Left ventricle myocardium superior (tissue), 1 donor: Measurements from ENCODE around the gene LGR6. TPM values are rescaled to one million over a fixed set of nuclear protein-coding genes. Genes with fewer than 3 reads are reported as not detected.
"Not testable (repeated sequence)": the region's sequence is repeated elsewhere in the genome, so short reads cannot be mapped to it uniquely, and the experiment has no call there.

ENCODE experiments used
- ATAC-seq: fragments of 200-7000 bp; cut with Tn5 transposase; one replicate; pipeline ENCODE4 v1.9.1; 2020; ENCODE audit warnings: mild to moderate bottlenecking, moderate library complexity
- DNase-seq: peaks from one replicate; pipeline ENCODE4 v3.0.0-alpha.2; 2020
- intact Hi-C: fragments of 100-400 bp; cut with micrococcal nuclease; formaldehyde crosslinking; loops from one replicate; pipeline ENCODE4 v1.11.0; 2022
- total RNA-seq: library from RNA; stranded (reverse); fragmentation: NEBNext Ultra II Directional; extraction: Animal tissue kit (Norgen Biotek cat#: 25700); gene quantifications from one replicate; pipeline ENCODE4 v1.2.1, GENCODE V29; 2021
- donor health status: DM: no; HTN: yes; CAD: no; lungs with severe emphysema.

LGR6 gene
- total RNA-seq, 1 donor from 2014 or later = 2.9 TPM

DNA sequence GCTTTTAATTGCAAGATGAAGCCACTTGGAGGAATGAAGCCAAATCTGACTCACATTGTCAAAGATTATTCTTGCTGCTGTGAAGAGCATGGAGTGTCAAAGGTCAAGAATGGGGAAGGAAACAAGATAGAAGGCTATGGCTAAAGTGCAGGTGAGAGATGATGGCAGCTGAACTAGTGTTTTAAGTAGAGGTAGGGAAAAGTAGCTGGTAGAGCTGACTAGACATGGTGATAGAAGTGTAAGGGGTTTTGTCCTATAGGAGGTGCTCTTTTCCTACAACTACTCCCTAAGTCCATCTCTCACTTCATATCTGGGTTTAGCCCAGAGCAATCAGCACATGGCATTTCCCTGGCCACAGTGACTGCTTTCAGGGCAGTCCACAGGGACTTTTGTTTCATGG, 136.3 kb downstream of the LGR6 start:
- intact Hi-C loops = no loop called here
- ATAC-seq (peak; percentile 55), DNase-seq (no peak)

DNA sequence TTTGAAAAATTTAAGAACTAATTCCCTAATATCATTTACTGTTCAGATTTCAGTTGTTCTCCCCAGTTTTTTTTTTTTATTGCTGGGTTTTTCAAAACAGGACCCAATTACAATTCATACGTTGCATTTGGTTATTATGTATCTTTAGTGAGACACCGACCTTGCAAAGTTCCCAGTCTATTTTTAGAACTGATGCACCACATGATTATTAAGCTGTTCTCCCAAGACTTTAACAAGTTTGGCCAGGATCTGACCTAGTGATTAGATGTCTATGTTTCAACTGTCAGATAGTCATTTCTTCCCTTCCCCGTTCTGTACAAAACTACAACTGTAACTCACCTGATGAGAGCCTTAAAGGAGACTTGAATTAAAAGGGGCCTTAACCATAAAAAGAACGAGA, 140.3 kb downstream of the LGR6 start:
- intact Hi-C loops = no loop called here
- DNase-seq = no peak
- ATAC-seq = no peak

DNA sequence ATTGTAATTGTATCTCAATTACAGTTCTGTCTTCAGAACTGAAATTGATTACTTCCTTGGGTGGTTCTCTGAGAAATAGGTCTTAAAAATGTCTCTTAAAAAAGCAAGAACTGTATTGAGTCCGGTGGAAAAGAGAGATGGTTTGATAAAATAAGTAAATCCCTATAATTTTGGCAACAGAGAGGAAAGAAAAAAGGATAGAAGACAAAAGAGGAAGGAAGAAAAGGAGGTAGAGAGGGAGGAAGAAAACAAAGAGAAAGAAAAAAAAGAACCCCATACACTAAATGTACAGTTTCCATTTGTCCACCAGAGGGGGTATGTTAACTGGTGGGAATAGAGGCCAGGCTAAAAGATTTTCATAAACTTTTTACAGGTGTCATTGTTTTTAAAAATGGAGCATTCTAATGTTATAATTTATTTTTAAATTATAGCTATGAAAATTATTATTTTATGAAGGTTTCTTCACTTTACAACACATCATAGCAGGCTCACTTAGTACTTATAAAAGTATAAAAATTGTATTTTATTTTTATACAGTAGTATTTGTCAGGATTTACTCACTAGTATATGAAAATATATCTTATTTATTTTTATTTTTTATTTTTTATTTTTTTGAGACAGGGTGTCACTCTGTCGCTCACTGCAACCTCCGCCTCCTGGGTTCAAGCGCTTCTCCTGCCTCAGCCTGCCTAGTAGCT, 150.2 kb downstream of the LGR6 start:
- DNase-seq = no peak
- intact Hi-C loops = no loop called here

DNA sequence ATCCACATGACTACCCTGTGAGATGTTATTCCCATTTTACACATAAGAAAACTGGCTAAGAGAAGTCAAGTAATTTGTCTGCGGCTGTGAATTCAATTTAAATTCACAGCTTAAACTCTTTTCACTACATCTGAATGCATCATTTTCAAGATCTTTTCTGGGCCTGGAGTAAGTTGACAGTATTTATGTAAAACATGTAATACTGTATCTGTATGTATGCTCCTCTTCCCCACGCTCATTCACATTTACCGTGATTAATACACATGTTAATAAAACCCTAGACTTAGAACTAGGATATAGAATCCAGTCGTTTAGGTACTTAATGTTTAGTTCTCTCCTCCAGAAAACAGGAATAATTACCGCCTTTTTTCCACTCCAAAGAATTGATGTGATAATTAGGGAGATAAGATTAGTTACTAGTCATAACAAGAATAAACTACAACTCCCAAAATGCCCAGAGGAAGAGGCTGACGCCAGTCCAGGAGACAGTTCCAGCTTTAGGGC, 154.5 kb downstream of the LGR6 start:
- ATAC-seq (no peak), DNase-seq (no peak)
- intact Hi-C loops = no loop called here

More for the DNA sequence above, 150.2 kb downstream of the LGR6 start:
- no peak for ATAC-seq

DNA sequence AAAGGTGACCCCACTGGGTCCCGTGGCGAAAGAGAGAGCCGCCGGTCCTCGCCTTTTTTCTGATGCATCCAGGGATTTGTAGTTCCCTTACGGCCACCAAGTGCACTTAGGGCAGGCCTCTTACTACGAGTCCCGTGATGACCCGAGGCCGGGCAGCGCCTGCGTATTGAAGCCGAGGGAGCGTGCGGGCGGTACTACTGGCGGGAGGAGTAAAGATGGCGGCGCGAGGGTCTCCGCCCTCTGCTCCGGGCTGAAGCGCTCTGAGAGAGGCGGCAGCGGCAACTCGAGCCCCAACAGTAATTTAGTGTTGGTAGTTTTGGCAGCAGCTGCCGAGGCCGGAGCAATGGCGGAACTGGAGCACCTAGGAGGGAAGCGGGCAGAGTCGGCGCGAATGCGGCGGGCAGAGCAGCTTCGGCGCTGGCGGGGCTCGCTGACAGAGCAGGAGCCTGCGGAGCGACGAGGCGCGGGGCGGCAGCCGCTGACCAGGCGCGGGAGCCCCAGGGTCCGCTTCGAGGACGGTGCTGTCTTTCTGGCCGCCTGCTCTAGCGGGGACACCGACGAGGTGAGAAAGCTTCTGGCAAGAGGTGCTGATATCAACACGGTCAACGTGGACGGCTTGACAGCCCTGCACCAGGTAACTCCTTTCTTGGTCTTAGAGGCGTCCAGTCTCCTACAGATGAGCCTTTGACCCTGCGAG, 155.1 kb downstream of the LGR6 start, which contains the start of gene PPP1R12B:
TSS of gene PPP1R12B (plus strand) at position 191 of the 697 bp plus-strand sequence. CDS start at position 344, 153 bp downstream.
- ATAC-seq (peak; percentile 98), DNase-seq (peak; percentile 98)
- intact Hi-C loops = no loop called here

DNA sequence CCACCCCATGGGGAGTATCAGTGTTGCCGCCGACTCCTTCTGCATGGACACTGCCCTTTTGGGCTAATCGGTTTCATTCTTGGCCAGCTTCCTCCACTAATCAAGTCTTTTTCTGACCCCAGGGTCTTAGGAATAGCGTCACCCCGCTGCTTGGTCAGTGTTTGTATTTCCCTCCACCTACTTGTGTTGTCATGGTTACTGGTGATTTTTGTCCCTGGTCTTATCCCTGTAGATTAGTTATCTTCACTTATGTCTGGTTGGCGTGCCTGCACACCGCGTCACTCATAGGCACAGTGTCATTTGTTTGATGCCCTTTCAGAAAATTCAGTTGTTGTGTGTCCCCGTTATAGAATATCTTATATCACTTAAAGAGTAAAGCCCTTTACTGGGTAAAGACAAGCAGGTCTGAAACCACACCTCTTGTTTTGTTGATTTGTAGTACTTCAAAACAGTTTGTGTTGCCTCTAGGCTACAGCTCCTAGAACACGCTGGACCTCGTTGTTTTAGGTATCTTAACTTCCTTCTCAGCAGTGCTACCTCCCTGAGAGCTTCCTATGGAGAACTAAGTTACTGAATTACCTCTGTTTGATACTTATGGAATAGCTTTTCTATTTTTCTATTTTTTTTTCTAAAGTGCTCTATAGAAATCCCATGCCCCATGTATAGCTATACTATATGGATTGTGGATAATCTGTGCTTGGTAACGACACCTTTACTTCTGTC, 155.8 kb downstream of the LGR6 start:
- intact Hi-C loops = no loop called here
- ATAC-seq = peak; percentile 7
- no peak for DNase-seq

DNA sequence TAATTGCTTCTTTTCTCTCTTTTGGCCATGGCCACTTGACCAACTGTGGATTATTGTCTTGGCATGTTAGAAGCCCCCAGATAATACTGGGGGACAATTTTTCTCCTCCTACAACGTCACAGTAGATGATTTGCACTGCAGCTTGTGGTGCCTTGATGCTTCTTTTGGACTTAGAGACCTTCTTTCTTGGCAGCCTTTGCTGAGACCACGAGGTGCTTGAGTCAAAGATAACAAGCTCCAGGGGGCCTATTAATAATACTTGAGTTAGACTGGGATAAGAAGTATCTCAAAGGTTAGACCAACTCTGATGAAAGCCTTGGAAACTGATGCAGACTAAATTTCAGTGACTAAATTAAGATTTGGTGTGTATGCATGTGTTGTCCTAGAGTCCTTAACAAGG, 158.1 kb downstream of the LGR6 start:
- ATAC-seq (no peak), DNase-seq (no peak)
- intact Hi-C loops = loop anchor here (10.0 kb wide), 1 partner anchor 363 kb away; the partner anchor contains the start of gene SYT2

DNA sequence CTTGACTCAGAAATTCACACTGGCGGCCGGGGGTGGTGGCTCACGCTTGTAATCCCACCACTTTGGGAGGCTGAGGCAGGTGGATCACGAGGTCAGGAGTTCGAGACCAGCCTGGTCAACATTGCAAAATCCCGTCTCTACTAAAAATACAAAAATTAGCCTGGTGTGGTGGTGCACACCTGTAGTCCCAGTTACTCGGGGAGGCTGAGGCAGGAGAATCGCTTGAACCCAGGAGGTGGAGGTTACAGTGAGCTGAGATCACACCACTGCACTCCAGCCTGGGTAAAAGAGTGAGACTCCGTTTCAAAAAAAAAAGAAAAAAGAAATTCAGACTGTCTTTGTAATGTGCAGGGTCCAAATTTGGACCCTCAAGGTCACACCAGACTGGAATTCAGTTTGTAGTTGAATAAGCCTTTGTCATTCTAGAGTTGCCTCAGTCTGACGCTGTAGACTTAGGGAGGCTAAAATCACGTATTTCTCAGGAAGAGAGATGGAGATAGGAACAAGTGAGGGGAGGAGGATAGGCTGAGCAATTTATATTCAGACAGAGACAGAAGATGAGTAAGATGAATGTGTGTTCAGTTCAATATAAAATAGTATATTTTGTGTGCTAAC, 159.1 kb downstream of the LGR6 start:
- DNase-seq, ATAC-seq: not testable (repeated sequence)
- intact Hi-C loops = loop anchor here (10.0 kb wide), 1 partner anchor 362 kb away; the partner anchor contains the start of gene SYT2

DNA sequence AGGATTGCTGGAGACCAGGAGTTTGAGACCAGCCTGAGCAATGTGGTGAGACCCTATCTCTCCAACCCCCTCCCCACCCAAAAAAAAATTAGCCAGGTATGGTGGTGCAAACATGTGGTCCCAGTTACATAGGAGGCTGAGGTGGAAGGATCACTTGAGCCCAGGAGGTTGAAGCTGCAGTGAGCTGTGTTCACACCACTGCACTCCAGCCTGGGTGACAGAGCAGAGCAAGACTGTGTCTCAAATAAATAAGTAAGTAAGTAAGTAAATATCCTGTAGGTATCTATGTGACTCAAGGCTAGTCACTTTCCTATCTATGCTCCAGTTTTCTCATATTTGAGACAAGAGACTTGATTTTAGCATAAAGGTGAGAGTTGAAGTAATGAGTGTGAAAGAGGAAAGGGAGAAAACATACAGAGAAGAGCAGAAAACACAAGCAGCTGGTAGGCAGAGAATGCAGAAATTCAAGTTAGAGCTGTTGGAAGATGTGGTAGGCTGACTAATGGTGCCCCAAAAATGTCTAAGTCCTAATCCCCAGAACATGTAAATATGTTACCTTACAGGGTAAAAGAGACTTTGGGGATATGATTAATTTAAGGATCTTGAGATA, 162.4 kb downstream of the LGR6 start:
- DNase-seq (no peak), ATAC-seq (no peak)
- intact Hi-C loops = loop anchor here (10.0 kb wide), 1 partner anchor 359 kb away; the partner anchor contains the start of gene SYT2

DNA sequence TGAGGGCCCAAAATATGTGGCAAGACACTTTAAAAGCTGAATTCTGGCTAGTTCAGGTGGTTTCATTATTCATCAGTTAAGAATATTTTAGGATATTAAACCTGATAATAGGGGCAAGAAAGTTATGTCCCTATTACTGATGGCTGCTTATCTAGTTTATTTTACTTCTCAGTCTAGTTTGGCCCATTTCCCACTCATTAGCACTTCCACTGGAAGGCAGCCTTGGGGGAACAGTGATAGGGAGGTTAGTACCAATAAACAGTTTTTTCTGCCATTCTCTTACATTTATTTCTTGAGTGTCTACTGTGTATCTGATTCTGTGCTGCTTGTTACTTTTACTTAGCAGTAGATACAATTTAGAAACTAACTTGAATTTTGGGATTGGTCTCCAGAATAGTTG, 163.9 kb downstream of the LGR6 start:
- intact Hi-C loops = loop anchor here (10.0 kb wide), 1 partner anchor 357 kb away; the partner anchor contains the start of gene SYT2
- DNase-seq = no peak
- ATAC-seq = no peak

DNA sequence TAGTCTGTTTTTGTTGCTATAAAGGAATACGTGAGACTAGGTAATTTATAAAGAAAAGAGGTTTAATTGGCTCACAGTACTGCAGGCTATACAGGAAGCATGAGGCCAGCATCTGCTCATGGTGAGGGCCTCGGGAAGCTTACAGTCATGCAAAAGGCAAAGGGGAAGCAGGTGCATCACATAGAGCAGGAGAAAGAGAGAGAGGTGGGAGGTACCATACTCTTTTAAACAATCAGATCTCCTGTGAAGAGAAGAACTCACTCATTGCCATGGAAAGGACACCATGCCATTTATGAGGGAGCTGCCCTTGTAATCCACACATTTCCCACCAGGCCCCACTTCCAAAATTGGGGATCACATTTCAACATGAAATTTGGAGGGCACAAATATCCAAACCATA, 167.6 kb downstream of the LGR6 start:
- ATAC-seq = no peak
- DNase-seq = no peak
- intact Hi-C loops = no loop called here

DNA sequence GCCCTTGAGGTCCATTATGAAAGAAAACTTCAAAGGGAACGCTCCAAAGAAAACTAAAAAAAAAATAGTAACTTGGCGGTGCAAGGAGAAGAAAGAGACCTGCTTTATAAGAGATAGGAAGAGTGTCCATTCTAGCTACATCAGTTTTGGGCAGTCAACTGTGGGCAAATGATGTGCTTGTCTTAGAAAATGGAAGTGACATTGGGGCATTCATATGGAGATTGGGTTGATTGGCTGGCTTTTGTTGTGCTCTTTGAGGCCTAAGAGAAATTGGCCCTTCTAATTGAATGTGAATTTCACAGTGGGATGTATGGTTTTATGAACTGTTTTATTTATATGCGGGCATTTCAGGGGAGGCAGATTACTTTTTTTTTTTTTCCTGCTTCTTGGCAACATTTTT, 168.1 kb downstream of the LGR6 start:
- intact Hi-C loops = no loop called here
- ATAC-seq = no peak
- no peak for DNase-seq

DNA sequence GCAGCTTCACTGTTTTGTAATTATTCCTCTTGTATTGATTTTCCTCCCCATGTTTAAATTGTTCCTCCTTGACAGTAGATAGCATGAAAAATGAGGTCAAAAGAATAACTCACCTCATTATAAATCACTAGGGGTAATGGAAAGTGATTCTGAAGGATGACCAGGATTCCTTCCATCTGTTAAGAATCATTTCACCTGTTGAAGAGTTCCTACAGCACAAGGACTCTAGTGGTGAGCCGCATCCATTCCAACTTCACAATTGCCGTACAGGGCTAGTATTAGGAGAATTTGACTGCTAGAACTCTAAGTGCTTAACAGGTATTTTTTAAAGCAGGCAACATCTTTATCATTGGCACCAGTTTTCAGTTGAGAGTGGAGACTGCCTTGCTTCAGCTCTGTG, 168.6 kb downstream of the LGR6 start:
- peak; percentile 44 for ATAC-seq

DNA sequence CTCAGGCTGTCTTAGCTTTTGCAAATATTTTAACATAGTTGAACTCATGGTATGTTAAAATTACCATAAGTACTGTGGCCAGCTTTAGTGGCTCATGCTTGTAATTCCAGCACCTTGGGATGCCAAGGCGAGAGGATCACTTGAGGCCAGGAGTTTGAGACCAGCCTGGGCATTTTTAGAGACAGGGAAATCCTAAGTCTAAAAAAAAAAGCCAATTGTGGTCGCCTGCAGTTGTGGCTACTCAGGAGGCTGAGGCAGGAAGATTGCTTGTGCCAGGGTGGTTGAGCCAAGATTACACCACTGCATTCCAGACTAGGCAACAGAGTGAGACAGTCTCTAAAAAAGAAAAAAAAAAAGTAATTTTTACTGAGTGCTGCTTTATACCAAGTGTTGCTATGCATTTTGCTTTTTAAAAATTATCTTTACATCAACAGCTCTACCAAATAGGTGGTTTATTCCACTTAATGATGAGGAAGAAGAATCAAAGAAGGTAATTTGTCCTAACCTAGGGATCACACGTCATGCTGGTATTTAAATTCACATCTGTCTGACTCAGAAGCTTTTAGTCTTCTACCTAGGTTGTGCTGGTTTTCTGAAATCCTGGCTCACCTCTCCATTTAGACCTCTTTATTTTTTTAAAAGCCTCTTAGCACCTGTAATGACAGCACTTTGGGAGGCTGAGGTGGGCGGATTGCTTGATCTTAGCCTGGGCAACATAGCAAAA, 171.7 kb downstream of the LGR6 start:
- intact Hi-C loops = no loop called here
- ATAC-seq (peak; percentile 34), DNase-seq (no peak)

More for the DNA sequence above, 168.6 kb downstream of the LGR6 start:
- DNase-seq = no peak
- intact Hi-C loops = no loop called here

DNA sequence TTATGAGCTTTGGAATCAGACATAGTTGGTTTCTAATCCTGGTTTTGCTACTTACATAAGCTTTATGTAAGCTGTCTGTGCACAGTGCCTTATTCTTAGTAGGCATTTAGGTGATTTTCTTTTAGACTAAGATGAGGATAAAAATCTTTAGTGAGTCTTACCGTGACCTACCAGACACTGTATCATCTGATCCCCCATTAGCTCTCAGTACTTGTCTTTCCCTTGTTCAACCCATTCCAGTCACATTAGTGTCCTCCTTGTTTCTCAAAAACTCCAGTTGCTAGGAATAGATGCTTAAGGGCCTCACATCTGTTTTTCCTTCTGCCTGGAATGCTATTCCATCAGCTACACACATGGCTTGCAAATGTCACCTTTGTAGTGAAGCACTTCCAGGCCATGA, 173.7 kb downstream of the LGR6 start:
- ATAC-seq = no peak
- intact Hi-C loops = no loop called here
- DNase-seq = no peak
